HG03097 (cell line): ENCODE data around the gene STIP1.

Experiments used
- ATAC-seq: cut with Tn5 transposase; IDR thresholded peaks from one replicate; pipeline ENCODE4 v1.9.1; 2021; ENCODE audit not compliant: unreplicated experiment, low FRiP score

The STIP1 gene

DNA sequence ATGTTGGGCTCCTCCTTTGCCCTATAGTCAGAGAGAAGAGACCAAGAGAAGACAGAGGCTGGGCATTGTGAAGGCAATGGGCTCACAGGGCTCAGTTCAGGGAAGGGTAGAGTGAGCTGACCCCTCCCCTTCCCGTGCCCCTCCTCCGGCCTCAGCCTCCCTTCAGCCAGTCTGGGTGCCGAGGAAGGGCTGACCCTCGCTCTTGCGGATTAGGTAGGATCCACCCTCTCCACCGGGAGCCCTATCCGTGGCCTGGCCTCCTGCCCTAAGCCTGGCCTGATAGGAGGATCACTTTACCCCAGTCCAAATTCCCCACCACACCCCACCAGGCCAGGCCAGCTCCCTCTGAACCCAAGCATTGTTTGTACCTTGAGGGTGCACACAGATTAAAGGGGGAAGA, 62.6 kb downstream of the STIP1 start:
- ATAC-seq, result no peak

- ATAC-seq, result no peak
Observed at GRCh38 chr11:64249038-64249437, 63.1 kb downstream of the STIP1 start.

- no peak for ATAC-seq
Observed at GRCh38 chr11:64249563-64250414, 63.8 kb downstream of the STIP1 start.

GRCh38 chr11:64250415-64251015, 64.5 kb downstream of the STIP1 start:
- ATAC-seq, result no peak

GRCh38 chr11:64251016-64251752, 65.2 kb downstream of the STIP1 start, which contains the start of gene PLCB3:
PLCB3 (plus strand) TSS chr11:64251530; CDS start chr11:64251650, 120 bp downstream.
- no peak for ATAC-seq

DNA sequence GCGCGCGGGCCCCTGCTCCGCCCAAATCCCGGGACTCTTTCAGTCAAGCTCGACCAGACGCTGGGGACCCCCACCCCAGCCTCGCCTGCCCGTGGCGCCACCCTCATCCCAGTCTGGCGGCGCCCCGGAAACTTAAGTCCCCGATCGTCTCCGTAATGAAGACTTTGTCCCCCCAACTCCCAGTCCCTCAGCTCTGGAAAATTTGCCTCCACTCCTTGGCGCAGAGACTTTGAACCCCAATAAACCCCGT, 65.7 kb downstream of the STIP1 start:
- no peak for ATAC-seq

DNA sequence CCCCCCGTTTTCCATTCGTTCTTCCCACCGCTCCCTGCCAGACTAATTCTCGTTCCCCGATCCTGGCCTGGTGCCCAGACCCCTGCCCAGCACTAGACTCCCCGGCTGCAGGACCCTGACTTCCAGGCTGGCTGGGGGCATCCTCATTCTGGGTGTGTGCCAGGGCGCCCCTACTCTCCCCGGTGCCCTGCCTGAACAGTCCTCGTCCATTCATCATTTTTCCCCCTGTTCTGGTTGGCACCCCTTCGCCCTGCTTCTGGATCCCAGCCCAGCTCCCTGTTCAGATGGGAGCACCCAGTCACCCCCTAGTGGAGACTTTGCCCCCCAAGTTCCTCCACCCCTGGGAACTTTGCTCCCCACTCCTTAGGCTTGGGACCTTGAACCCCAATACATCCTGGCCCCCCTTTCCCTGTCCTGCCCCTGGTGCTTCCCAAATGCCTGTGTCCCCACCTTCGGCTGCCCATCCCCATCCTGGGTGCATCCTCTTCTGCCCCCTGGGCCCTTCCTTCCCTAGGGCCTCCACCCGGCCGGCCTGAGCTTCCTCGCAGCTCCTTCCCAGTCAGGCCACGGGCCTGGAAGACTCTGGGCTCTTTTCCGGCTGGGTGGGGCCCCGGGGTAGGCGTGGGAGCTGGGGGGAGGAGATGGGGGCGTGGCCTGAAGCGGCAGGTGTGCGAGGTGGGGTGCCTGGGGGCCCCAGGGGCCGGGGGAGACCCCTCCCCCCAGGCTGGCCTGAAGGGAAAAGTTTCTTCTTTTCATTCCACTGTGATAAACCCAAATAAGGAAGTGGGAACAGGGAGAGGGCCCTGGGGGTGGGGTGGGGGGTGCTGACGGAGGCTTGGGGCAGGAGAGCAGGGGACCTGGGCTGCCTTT, 66.3 kb downstream of the STIP1 start:
- ATAC-seq, result no peak

DNA sequence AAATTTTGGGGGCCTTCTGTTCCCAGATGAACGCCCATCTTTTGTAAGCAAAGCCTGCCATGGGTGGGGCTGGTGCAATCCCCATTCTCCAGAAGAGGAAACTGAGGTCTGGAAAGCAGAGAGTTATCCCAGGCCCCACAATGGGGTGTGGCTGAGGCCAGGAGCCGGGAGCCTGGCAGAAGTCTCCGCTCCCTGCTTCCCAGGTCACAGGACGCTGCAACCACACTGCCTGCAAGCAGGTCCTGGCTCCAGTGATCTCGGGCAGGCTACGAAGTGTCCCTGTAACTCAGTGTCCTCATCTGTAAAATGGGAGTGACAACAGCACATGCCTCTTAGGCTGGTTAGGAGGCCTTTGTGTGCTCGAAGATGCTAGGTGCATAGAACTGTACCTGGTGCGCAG, 67.1 kb downstream of the STIP1 start:
- no peak for ATAC-seq

GRCh38 chr11:64253481-64253880, 67.5 kb downstream of the STIP1 start:
- no peak for ATAC-seq
